ENCODE measurements around the gene RAMACL.

RAMACL gene

DNA sequence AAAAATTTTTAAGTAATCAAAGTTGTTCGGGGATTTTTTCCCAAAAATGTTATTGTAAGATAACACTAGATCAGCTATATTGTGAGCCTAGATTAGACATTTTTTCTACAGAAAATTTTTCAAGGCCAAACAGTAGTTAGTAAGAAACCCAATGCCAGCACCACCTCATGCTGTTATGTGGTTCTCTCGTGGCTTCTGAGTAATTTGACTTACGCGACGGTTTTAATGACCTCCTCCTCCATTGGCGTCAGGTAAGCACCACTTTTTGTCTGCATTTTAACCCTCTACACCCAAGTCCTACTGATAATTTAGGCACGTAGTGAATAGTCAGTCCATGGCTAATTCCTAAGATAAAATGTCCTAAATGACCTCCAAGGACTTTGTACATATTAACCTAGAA, 30.9 kb upstream of the RAMACL start:
- DNase-seq: no peak

DNA sequence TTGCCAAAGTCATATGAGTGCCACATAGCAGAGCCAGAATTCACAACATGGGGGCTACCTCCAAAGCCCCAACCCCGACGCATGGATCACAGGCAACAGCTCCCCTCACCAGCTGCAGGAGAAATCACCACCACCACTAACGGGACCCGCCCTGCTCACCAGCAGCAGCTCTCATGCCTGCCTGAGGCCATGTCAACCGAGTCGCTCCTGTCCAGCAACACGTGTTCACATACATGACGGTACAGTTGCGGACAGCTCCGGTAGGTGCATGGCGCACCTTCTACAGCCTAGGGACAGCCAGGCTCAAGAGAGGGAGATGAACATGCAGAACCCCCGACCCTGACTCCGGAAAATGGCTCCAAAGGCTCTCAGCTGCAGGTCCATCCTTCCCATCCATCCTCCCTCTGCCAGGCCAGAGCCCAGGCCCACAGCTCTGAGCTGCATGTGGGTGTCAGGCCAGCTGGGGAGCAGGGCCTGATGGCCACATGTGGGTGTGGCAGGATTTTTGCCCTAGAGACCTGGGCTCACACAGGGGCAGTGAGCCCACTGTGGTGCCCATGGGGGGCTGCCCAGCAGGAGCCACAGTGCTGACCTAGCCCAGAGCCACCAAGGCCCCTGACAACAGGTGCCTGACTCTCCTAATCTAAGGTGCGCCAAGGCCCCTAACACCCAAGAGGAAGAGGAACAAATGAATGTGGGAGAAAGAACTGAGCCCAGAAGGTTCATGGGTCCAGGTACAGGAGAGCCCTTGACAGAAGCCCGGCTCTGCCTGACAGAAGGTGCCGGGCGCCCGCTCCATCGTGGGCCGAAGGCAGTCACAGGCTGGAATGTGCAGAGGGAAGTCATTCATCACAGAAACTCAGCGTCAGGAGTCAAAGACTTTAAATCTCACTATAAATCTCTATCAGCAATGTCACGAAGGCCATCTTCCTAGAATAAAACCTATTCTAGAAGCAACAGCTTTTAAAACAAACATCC, 30.1 kb upstream of the RAMACL start:
- DNase-seq: no peak

DNA sequence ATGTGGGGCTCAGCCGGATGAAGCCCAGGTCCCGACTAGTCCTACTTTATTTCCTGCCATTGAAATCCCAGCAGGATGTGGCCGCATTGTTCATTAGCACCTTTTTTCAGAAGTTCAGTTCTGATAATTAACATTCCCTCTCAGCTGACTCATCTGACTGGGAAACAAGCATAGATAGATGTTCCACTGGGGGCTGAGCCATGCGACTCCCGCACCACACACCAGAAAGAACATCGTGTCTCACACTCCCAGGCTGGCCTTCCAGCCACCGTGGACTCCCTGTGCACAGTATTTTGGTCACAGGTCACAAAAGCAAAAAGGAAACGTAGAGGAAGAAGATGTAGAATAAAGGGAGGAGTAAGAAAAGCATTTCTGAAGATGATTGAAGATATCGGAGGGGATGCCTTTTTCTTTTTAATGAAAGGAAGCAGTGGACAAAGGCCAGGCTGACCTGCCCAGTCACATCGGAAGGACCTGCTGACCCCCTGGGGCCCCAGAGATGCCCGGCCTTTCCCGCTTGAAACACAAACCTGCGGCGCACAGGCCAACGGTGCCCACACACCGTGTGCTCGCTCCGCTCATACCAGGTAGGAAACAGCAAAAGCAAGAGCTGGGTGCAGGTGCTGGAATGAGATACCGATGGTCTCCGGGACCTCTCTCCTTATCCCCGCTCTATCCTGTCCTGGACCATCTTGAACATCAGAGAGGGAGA, 28.7 kb upstream of the RAMACL start:
- DNase-seq: no peak

DNA sequence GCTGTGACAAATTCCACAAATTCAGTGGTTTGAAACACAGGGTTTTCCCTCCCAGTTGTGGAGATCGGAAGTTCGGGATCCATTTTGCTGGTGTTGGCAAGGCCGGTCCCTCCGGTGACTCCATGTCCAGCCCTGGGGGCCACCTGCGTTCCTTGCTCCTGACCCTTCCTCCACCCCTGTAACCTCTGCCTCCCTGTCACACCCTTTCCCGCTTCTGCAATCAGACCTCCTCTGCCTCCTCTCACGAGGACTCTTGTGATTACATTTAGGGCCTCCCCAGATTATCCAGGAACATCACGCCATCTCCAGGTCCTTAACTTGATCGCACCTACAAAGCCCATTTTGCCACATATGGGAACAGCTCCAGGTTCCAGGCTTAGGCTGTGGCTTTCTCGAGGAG, 28.1 kb upstream of the RAMACL start:
- DNase-seq: no peak

DNA sequence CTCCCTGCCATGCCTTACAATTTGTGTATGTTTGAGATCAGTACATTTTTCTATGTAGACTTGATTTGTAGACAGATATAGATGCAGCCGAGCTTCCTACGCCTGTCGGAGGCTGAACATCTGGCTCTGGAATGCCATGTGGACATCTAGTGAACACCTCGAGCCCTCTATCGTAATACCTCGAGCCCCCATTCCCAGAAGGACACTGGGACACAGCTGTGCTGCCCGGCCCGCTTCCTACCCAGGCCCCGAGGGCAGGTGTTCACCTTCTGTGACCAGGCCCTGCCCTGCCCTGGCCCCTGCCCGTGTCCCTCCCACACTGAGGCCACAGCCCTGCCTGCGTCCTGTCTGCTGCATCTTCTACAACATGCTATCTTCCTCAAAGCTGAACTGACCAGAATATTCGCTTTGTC, 27.7 kb upstream of the RAMACL start:
- no peak for DNase-seq

DNA sequence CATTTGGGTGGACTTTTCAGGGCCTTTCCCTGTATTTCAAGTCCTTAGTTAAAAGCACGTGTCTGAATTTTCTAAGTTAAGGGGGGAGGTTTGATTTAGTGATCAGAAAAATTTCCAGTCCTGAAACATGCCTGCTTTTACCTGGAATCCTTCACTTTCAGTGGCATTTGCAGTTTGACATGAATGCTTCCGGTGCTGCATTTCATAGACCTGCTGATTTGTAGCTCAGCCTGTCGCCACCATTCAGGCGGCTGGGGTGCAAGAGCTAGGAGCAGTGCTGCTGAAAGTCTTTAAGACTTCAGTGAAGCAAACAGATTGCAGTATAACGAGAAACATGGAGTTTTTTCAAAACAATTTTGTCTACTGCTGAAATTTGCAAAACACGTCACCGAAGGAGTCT, 26.5 kb upstream of the RAMACL start:
- no peak for DNase-seq

DNA sequence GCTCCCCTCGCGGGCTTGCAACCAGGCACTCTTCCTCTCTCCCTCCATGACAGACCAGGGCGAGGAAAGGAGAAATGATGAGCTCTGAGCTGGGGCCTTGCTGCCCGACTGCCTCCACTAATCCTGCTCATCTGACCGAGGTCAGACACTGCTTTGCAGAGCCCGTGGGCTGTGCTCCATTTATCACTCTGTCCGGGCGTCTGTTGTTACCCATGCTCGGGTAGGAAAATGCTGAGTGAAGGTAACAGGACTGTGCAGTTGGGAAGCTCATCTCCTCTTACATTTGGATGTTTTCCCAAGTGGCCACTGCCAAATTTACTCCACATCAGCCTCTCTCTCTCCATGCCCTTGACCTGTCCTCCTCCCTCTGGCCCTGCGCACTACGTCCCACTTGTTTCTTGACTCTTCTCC, 26.0 kb upstream of the RAMACL start:
- no peak for DNase-seq

DNA sequence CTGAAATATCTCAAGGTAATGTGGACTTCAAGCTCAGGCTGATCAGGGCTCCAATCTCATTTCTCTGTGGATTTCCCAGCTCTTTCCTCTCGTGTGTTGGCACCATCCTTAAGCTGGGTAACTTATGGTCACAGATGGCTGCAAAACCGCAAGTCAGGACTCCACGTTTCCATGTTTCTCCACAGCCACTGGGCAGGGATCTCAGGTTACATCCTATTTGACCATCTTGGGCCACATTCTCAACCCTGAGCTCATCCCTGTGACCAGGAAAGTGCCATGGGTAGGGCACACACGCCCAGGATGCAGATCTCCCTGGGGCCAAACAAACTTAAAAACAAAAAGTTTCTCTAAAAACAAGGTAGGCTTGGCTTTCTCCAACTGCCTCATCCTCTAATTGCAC, 25.2 kb upstream of the RAMACL start:
- DNase-seq: no peak

DNA sequence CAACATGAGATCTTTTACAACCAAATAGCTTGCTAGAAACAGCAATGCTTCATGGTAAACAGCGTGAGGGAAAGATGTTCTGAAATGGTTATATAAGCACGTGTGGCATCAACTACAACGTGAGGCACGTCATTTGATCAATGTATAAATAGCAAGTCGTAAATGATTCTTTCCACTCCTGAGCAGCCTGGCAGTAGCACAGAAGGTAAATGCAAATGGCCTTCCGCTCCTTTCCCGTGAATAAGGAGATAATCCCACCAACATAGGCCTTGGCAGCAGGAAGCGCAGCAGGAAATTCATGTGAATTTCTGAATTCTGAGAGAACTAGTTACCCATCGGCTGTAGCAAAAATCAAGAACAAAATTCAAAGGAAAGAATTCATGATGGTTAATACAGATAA, 23.6 kb upstream of the RAMACL start:
- no peak for DNase-seq

DNA sequence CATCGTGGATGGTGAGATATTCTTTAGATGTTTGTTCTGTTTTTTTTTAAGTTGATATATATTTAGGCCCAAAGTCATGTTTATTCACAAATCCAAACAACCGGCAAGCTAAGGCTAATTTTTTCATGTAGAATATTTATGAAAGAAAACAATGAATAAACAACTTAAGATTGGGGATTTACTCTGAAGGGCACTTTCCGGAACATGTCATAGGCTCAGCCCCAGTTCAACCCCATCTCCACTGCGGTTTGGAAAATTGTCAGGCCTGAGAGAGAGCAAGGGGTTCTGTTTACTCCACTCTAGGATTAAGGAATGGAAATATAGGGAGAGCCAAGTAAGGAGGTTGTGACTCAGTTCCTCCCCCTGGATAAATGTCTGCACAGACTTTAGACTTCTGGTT, 22.3 kb upstream of the RAMACL start:
- DNase-seq: no peak

DNA sequence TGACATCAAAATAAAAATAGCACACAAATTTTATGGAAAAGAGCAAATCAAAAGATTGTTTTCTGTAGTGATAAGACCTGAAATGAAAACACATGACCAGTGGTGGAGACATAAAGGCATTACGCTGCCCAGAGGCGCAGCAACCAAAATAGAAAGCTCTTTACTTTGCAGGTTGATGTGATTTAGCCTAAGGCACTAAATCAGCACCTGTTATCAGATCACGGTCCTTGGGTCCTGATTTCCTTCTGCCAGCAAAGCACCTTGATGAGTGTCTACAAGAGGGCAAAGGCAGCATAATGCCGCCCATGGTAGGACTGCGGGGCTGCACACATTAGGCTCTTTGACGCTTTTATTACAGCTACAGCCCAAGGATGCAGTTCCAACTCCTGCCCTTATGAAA, 19.3 kb upstream of the RAMACL start:
- no peak for DNase-seq

DNA sequence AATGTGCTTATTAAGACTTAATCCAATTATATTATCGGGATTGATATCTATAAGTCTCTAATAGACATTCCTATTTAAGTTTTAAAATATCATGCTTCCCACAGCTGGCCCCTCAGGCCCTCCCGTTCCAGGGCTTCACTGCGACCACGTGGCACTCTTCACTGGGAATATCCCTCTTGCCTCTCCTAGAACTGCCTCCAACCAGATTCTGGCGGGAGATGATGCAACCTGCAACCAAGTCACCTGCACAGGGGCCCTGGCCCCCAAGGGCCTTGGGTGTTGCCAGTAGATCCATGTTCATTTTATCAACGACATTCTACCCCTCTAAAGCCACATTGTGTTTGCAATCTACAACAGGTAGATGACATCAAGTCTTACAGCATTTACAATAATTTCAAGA, 18.4 kb upstream of the RAMACL start:
- DNase-seq: no peak

DNA sequence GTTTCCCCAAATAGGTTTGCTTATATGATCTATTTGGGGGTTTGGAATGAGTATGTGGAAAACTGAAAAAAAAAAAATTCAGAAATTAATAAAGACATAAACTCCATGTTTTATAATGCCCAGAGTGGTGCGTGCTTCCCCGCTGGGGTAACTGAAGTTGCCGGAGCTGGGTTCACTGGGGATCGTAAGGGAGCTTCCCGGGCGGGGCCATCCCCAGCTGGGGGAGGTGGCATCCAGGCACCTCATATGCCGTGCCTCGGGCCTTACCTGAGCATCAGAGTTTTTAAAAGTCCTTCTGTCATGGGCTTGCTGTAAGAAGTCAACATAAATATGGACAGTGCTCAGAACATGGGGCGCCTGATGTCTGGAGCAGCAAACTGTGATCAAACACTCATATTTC, 17.9 kb upstream of the RAMACL start:
- no peak for DNase-seq

DNA sequence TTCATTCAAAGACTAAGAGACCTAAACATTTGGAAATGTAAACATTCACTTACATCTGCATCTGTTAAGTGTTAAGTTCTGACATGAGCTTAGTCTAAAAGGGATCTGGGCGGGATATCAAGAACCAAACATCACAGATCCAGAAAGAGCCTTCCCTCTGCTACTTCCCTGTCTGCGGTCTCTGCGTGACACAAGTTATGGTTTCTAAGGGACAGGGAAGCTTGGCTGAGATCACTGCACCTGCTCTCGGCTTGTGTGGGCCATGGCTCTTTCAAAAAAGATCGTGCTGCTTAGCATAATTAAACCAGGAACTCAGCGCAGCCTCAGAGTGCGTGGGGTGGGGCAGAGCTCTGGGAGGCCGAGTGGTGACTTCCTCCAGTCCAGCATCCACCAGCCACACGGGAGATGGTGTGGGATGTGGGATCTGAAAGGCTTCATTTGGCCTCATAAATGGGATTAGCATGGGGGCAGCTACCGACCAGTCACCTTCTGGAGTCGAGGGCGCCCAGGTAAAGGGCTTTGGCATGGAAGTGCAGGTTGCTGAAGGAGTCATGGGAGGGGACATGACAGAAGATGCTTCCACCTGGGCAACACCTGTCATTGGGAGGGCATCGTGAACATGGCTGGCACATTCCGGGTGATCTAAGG, 16.7 kb upstream of the RAMACL start:
- DNase-seq: no peak

DNA sequence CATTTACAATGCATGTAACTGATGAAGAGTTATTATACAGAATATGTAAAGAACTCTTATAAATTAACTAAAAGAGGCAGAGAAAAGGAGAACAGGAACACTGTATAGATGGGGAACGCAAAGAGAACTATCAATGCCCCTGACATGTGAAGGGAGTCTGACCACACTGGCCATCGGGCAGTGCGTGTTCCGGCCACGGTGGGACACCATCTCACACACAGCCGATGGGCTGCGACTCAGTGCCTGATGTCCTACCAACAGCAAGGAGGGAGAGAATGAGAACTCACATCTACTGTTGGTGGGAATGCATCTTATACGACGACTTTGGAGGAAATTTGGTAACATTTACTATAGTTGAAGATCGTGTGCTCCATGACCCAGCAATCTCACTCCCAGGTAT, 15.5 kb upstream of the RAMACL start:
- DNase-seq: no peak

DNA sequence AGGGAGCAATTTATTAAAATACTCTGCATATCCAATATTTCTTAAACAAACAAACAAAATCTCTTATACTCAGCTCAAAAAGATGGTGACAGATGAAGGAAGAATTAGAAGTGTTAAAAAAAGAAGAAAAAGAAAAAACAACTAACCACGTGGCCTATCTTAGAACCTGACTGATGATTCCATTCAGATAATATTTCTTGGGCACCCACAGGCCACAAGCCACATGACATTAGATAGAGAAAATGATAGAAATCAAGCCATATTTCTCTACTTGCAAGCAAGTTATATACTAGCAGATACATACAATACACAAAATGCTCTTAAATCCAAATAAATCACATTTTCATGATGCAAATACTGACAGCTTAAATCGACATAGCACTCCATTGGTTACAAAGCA, 14.5 kb upstream of the RAMACL start:
- DNase-seq: no peak

DNA sequence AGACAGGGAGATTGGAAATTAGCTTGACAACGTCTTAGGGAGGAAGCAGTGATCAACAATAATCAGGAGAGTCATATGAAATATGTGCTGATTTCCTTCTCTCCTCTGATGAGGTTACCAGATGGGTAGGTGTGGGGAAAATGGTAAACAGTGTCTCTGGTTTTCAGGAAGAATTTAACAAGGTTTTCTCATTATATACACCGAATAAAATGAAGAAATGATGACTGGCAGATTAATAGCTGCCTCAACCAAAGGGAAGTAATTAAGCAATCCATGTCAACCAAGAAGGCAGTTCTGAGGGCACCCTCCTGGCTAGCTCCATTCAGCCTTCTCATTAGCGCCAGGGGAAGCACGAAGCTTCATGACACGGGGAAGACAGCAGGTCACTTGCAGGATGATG, 12.7 kb upstream of the RAMACL start:
- DNase-seq: no peak

DNA sequence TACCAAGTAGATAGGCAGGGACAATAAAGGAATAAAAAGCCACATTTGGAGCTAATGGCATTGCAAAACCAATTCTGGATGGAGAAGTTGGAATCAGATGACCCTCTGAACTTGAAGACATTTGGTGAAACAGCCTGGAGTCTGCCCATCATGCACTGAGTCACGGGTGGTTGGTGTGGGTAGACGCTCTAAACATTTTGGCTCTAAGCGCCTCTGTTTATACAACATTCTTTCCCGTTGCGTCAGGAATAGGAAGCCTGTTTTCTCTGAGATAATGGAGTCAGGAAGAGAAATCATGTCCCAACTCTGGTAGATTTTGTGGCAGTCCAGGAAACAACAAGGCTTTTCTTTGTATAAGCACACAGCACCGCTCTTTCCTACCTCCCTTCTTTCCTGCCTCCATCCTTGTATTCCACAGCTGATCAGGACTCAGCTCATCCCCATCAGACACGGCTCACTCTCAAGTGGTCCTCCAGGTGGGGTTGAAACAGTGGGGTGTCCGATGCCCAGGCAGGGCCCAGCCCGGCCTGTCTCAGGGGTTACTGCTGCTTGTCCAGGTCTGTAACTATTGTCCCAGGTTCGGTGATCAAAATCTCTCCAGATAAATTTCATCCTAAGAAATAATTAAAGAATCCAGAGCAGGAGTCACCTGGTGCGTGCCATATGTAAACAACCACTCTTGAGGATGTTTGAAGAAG, 12.1 kb upstream of the RAMACL start:
- no peak for DNase-seq

DNA sequence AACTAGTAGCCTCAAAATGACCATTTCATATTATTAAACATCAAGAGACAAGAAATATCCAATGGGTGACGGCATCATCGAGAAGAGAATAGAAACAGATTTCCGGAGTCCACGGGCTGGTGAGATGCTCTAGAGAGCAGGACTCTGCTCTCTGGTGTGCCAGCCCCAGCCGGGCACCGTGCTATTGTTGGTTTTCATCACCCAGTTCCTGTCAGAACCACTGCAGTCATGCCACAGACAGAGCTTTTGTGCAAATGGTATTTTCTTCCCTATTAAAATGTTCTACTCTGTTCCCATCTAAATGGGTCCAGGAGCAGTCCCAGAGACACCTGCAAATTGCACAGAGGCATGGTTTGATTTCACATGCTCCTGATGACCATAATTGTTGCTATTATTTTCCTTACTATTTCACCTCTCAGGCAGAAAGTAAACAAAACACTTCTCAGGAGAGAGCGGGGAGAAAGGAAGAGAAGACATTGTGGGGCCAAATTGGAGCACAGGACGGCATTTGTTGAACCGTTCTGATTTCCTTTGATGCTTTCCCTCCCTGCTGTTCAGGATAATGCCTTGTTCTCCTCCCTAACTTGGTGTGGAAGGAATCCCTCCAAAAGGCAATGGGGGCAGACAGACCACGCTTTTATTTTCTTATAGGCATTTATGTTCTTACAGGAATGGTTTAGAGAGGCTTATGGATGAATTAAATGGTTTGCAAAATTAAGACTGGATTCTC, 11.4 kb upstream of the RAMACL start:
- DNase-seq: no peak

DNA sequence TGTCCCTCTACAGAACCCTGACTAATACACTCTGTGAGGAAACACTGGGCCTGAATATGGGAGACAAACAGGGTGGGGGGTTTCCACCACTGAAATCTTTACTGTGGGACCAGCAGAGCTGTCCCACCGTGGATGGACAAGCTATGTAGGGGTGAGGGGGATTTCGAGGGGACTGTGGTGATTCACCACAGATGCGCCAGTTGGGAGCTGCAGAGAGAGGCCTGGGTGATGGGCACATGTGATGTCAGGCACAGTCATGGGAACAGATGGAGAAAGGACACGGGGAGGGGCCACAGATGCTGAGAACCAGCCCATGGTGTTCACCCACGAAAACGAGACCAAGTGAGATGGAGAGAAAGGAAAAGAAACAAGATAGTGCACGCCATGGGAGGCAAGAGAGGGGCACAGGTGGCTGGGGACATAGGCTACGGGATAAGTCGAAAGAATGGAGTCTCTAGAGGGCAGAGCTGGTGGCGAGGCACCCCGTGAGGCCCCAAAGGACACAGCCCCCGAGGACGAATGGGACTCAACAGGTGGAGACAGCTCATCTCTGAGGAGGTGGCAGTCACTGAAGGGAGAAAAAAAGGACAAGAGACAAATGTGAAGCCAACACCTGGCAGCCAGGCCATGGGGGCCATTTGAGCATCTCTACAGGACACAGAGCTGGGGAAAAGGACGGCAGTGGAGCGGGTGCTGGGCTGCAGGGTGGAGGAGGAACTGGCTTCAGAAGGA, 10.5 kb upstream of the RAMACL start:
- no peak for DNase-seq

DNA sequence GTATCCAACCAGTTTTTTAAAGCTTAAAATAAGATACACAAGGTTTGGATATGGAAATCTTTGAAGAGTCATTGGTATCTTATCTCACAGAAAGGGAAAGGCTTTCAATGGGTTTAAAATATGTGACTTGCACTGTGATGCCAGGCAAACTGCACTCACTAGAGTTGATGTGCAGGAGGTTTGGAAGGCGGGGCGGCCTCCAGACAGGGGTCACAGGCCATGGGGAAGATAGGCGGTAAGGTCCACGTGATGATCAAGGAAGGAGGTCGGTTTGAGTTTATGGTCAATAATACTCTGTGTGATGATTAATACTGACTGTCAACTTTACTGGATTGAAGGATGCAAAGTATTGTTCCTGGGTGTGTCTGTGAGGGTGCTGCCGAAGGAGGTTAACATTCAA, 9.5 kb upstream of the RAMACL start:
- DNase-seq: no peak

All from activated effector memory CD4-positive, alpha-beta T cell treated with Interleukin-2 at 50 U/mL for 16 hours (primary cell).